ENCODE results near the gene SEC14L5. TPM values are rescaled to one million over a fixed set of nuclear protein-coding genes. Genes with fewer than 3 reads are reported as not detected.

SEC14L5 gene
- total RNA-seq, 5 donors from 2014 or later (not counting 1 experiment from before 2014, with no cell fraction given), result 0.05 TPM; not detected in 4

GRCh38 chr16:5011637-5012036 is 53.5 kb downstream of the SEC14L5 start:
- H3K4me3 ChIP-seq (ENCODE audit: control insufficient read depth in 1 of 2, extremely low read depth in 1 of 2, low read length in 1 of 2), result no peak overlapping the region
- Mint-ChIP-seq H3K36me3 (no peaks in the 10 kb centered on the region), H3K27ac (no peak overlapping the region), H3K27me3 (peaks cover 11 to 13% of the 10 kb centered on the region in 2 donors), H3K4me3 (no peak overlapping the region), H3K4me1 (no peaks in the 10 kb centered on the region), H3K9me3 (no peaks in the 10 kb centered on the region)
- 61% methylated on average over 4 of the region's 4 CpGs for WGBS (ENCODE audit: insufficient coverage)
- H3K27me3 ChIP-seq (replicated peaks in 1 of 2; ENCODE audit: control insufficient read depth in 2 of 2, extremely low read depth in 1 of 2, insufficient read depth in 2 of 2, low read length in 1 of 2), result peaks cover 0 to 46% of the 10 kb centered on the region in 2 experiments
- ChIA-PET CTCF (no interaction called here), POLR2A (no interaction called here)
- no peaks in the 10 kb centered on the region for H3K9me3 ChIP-seq
- H3K27ac ChIP-seq (ENCODE audit: low read length), result no peak overlapping the region
- H3K36me3 ChIP-seq (ENCODE audit: control insufficient read depth in 2 of 2, extremely low read depth in 1 of 2, insufficient read depth in 1 of 2, low read length in 1 of 2), result no peaks in the 10 kb centered on the region
- ATAC-seq (replicated peaks in 1 of 4) (no peak), DNase-seq (no peak)
- no peaks in the 10 kb centered on the region for H3K4me1 ChIP-seq (ENCODE audit: control insufficient read depth in 1 of 2, extremely low read depth in 1 of 2, insufficient read depth in 2 of 2, low read length in 2 of 2)

GRCh38 chr16:5012887-5013286 is 54.8 kb downstream of the SEC14L5 start:
- peaks cover 0 to 46% of the 10 kb centered on the region in 2 experiments for H3K27me3 ChIP-seq (replicated peaks in 1 of 2; ENCODE audit: control insufficient read depth in 2 of 2, extremely low read depth in 1 of 2, insufficient read depth in 2 of 2, low read length in 1 of 2)
- CTCF ChIA-PET, result no interaction called here
- no peaks in the 10 kb centered on the region for H3K4me1 ChIP-seq (ENCODE audit: control insufficient read depth in 1 of 2, extremely low read depth in 1 of 2, insufficient read depth in 2 of 2, low read length in 2 of 2)
- ATAC-seq (replicated peaks in 1 of 4), result no peak
- H3K36me3 ChIP-seq (ENCODE audit: control insufficient read depth in 2 of 2, extremely low read depth in 1 of 2, insufficient read depth in 1 of 2, low read length in 1 of 2), result no peaks in the 10 kb centered on the region
- no peak overlapping the region for H3K4me3 Mint-ChIP-seq
- H3K9me3 ChIP-seq, result no peaks in the 10 kb centered on the region
- H3K27ac ChIP-seq (ENCODE audit: low read length), result no peak overlapping the region
- WGBS (ENCODE audit: insufficient coverage), result 75% methylated on average over 3 of the region's 6 CpGs
- POLR2A ChIA-PET, result no interaction called here
- no peak for DNase-seq
- H3K27me3 Mint-ChIP-seq, result peaks cover 11 to 13% of the 10 kb centered on the region in 2 donors
- H3K4me3 ChIP-seq (ENCODE audit: control insufficient read depth in 1 of 2, extremely low read depth in 1 of 2, low read length in 1 of 2), result no peak overlapping the region
- H3K36me3 Mint-ChIP-seq, result no peaks in the 10 kb centered on the region
- no peaks in the 10 kb centered on the region for H3K9me3 Mint-ChIP-seq
- H3K4me1 Mint-ChIP-seq, result no peaks in the 10 kb centered on the region
- no peak overlapping the region for H3K27ac Mint-ChIP-seq

GRCh38 chr16:5015351-5015750 is 57.2 kb downstream of the SEC14L5 start:
- CTCF ChIA-PET, result no interaction called here

GRCh38 chr16:5015887-5016286 is 57.8 kb downstream of the SEC14L5 start:
- H3K4me1 ChIP-seq (ENCODE audit: control insufficient read depth in 1 of 2, extremely low read depth in 1 of 2, insufficient read depth in 2 of 2, low read length in 2 of 2), result no peaks in the 10 kb centered on the region
- no peaks in the 10 kb centered on the region for H3K9me3 Mint-ChIP-seq
- peaks cover 0 to 36% of the 10 kb centered on the region in 2 experiments for H3K27me3 ChIP-seq (replicated peaks in 1 of 2; ENCODE audit: control insufficient read depth in 2 of 2, extremely low read depth in 1 of 2, insufficient read depth in 2 of 2, low read length in 1 of 2)
- H3K27ac ChIP-seq (ENCODE audit: low read length), result no peak overlapping the region
- no peaks in the 10 kb centered on the region for H3K9me3 ChIP-seq
- ATAC-seq (replicated peaks in 1 of 4) (no peak), DNase-seq (no peak)
- 75% methylated on average over 4 of the region's 4 CpGs for WGBS (ENCODE audit: insufficient coverage)
- no peaks in the 10 kb centered on the region for H3K36me3 ChIP-seq (ENCODE audit: control insufficient read depth in 2 of 2, extremely low read depth in 1 of 2, insufficient read depth in 1 of 2, low read length in 1 of 2)
- POLR2A ChIA-PET, result no interaction called here
- no peaks in the 10 kb centered on the region for H3K36me3 Mint-ChIP-seq
- peaks cover 0 to 4% of the 10 kb centered on the region in 2 donors for H3K27me3 Mint-ChIP-seq
- no peak overlapping the region for H3K27ac Mint-ChIP-seq
- CTCF ChIA-PET, result no interaction called here
- H3K4me1 Mint-ChIP-seq, result no peaks in the 10 kb centered on the region
- H3K4me3 ChIP-seq (ENCODE audit: control insufficient read depth in 1 of 2, extremely low read depth in 1 of 2, low read length in 1 of 2), result no peak overlapping the region
- H3K4me3 Mint-ChIP-seq, result no peak overlapping the region

More at GRCh38 chr16:5015351-5015750, 57.2 kb downstream of the SEC14L5 start:
- WGBS (ENCODE audit: insufficient coverage), result 77% methylated on average over 2 of the region's 4 CpGs
- Histone ChIP-seq H3K36me3 (ENCODE audit: control insufficient read depth in 2 of 2, extremely low read depth in 1 of 2, insufficient read depth in 1 of 2, low read length in 1 of 2) (no peaks in the 10 kb centered on the region), H3K27me3 (replicated peaks in 1 of 2; ENCODE audit: control insufficient read depth in 2 of 2, extremely low read depth in 1 of 2, insufficient read depth in 2 of 2, low read length in 1 of 2) (peaks cover 0 to 41% of the 10 kb centered on the region in 2 experiments), H3K27ac (ENCODE audit: low read length) (no peak overlapping the region), H3K4me3 (ENCODE audit: control insufficient read depth in 1 of 2, extremely low read depth in 1 of 2, low read length in 1 of 2) (no peak overlapping the region), H3K9me3 (no peaks in the 10 kb centered on the region), H3K4me1 (ENCODE audit: control insufficient read depth in 1 of 2, extremely low read depth in 1 of 2, insufficient read depth in 2 of 2, low read length in 2 of 2) (no peaks in the 10 kb centered on the region)
- ATAC-seq (replicated peaks in 1 of 4) (no peak), DNase-seq (no peak)
- Mint-ChIP-seq H3K27ac (no peak overlapping the region), H3K9me3 (no peaks in the 10 kb centered on the region), H3K4me3 (no peak overlapping the region), H3K27me3 (peaks cover 3 to 4% of the 10 kb centered on the region in 2 donors), H3K4me1 (no peaks in the 10 kb centered on the region), H3K36me3 (no peaks in the 10 kb centered on the region)
- POLR2A ChIA-PET, result no interaction called here

GRCh38 chr16:5016967-5017677 is 59.0 kb downstream of the SEC14L5 start:
- Mint-ChIP-seq H3K36me3 (no peaks in the 10 kb centered on the region), H3K4me3 (no peak overlapping the region), H3K4me1 (no peaks in the 10 kb centered on the region), H3K27me3 (peaks cover 0 to 4% of the 10 kb centered on the region in 2 donors), H3K27ac (no peak overlapping the region), H3K9me3 (no peaks in the 10 kb centered on the region)
- Histone ChIP-seq H3K27me3 (replicated peaks in 1 of 2; ENCODE audit: control insufficient read depth in 2 of 2, extremely low read depth in 1 of 2, insufficient read depth in 2 of 2, low read length in 1 of 2) (peaks cover 0 to 31% of the 10 kb centered on the region in 2 experiments), H3K36me3 (ENCODE audit: control insufficient read depth in 2 of 2, extremely low read depth in 1 of 2, insufficient read depth in 1 of 2, low read length in 1 of 2) (no peaks in the 10 kb centered on the region), H3K4me3 (ENCODE audit: control insufficient read depth in 1 of 2, extremely low read depth in 1 of 2, low read length in 1 of 2) (no peak overlapping the region), H3K9me3 (no peaks in the 10 kb centered on the region), H3K4me1 (ENCODE audit: control insufficient read depth in 1 of 2, extremely low read depth in 1 of 2, insufficient read depth in 2 of 2, low read length in 2 of 2) (no peaks in the 10 kb centered on the region), H3K27ac (ENCODE audit: low read length) (no peak overlapping the region)
- ChIA-PET CTCF (no interaction called here), POLR2A (no interaction called here)
- DNase-seq, result no peak
- 72% methylated on average over 4 of the region's 6 CpGs for WGBS (ENCODE audit: insufficient coverage)
- no peak for ATAC-seq (replicated peaks in 1 of 4)

- DNase-seq, result no peak
- no peaks in the 10 kb centered on the region for H3K36me3 ChIP-seq (ENCODE audit: control insufficient read depth in 2 of 2, extremely low read depth in 1 of 2, insufficient read depth in 1 of 2, low read length in 1 of 2)
- CTCF ChIA-PET, result no interaction called here
- POLR2A ChIA-PET, result no interaction called here
- ATAC-seq (replicated peaks in 1 of 4), result no peak
- Mint-ChIP-seq H3K4me1 (no peaks in the 10 kb centered on the region), H3K27me3 (peaks cover 0 to 4% of the 10 kb centered on the region in 2 donors), H3K9me3 (no peaks in the 10 kb centered on the region), H3K36me3 (no peaks in the 10 kb centered on the region), H3K27ac (no peak overlapping the region), H3K4me3 (no peak overlapping the region)
- WGBS (ENCODE audit: insufficient coverage), result 86% methylated on average over 5 of the region's 5 CpGs
- peaks cover 0 to 29% of the 10 kb centered on the region in 2 experiments for H3K27me3 ChIP-seq (replicated peaks in 1 of 2; ENCODE audit: control insufficient read depth in 2 of 2, extremely low read depth in 1 of 2, insufficient read depth in 2 of 2, low read length in 1 of 2)
- no peaks in the 10 kb centered on the region for H3K4me1 ChIP-seq (ENCODE audit: control insufficient read depth in 1 of 2, extremely low read depth in 1 of 2, insufficient read depth in 2 of 2, low read length in 2 of 2)
- H3K27ac ChIP-seq (ENCODE audit: low read length), result no peak overlapping the region
- H3K9me3 ChIP-seq, result no peaks in the 10 kb centered on the region
- no peak overlapping the region for H3K4me3 ChIP-seq (ENCODE audit: control insufficient read depth in 1 of 2, extremely low read depth in 1 of 2, low read length in 1 of 2)
Measured at GRCh38 chr16:5017678-5017969, 59.5 kb downstream of the SEC14L5 start.

- 73% methylated on average over 4 of the region's 9 CpGs for WGBS (ENCODE audit: insufficient coverage)
- peaks cover 0 to 29% of the 10 kb centered on the region in 2 experiments for H3K27me3 ChIP-seq (replicated peaks in 1 of 2; ENCODE audit: control insufficient read depth in 2 of 2, extremely low read depth in 1 of 2, insufficient read depth in 2 of 2, low read length in 1 of 2)
Measured at GRCh38 chr16:5018793-5019192, 60.7 kb downstream of the SEC14L5 start.

More at GRCh38 chr16:5018793-5019192, 60.7 kb downstream of the SEC14L5 start:
- Mint-ChIP-seq H3K27ac (no peak overlapping the region), H3K36me3 (no peaks in the 10 kb centered on the region), H3K4me1 (no peaks in the 10 kb centered on the region), H3K4me3 (no peak overlapping the region), H3K27me3 (peaks cover 0 to 4% of the 10 kb centered on the region in 2 donors), H3K9me3 (no peaks in the 10 kb centered on the region)
- H3K36me3 ChIP-seq (ENCODE audit: control insufficient read depth in 2 of 2, extremely low read depth in 1 of 2, insufficient read depth in 1 of 2, low read length in 1 of 2), result no peaks in the 10 kb centered on the region
- H3K9me3 ChIP-seq, result no peaks in the 10 kb centered on the region
- H3K27ac ChIP-seq (ENCODE audit: low read length), result no peak overlapping the region
- no peak overlapping the region for H3K4me3 ChIP-seq (ENCODE audit: control insufficient read depth in 1 of 2, extremely low read depth in 1 of 2, low read length in 1 of 2)
- ATAC-seq (replicated peaks in 1 of 4) (no peak), DNase-seq (no peak)
- ChIA-PET CTCF (no interaction called here), POLR2A (no interaction called here)
- no peaks in the 10 kb centered on the region for H3K4me1 ChIP-seq (ENCODE audit: control insufficient read depth in 1 of 2, extremely low read depth in 1 of 2, insufficient read depth in 2 of 2, low read length in 2 of 2)

All from T-cell (primary cell).